ENCODE measurements around the gene SUPT3H. TPM values are rescaled to one million over a fixed set of nuclear protein-coding genes. Genes with fewer than 3 reads are reported as not detected.

Gene SUPT3H
- total RNA-seq, 2 donors from 2014 or later = 2.5 to 4.5 TPM

GRCh38 chr6:45036103-45036502 is 341.6 kb downstream of the SUPT3H start:
- Histone ChIP-seq H3K27me3 (no peaks in the 10 kb centered on the region), H3K36me3 (no peaks in the 10 kb centered on the region), H3K4me1 (no peaks in the 10 kb centered on the region), H3K27ac (no peak overlapping the region), H3K9me3 (no peaks in the 10 kb centered on the region), H3K4me3 (no peak overlapping the region)
- no peak for DNase-seq (ENCODE audit: low spot score)
- TF ChIP-seq, protein P1, sequence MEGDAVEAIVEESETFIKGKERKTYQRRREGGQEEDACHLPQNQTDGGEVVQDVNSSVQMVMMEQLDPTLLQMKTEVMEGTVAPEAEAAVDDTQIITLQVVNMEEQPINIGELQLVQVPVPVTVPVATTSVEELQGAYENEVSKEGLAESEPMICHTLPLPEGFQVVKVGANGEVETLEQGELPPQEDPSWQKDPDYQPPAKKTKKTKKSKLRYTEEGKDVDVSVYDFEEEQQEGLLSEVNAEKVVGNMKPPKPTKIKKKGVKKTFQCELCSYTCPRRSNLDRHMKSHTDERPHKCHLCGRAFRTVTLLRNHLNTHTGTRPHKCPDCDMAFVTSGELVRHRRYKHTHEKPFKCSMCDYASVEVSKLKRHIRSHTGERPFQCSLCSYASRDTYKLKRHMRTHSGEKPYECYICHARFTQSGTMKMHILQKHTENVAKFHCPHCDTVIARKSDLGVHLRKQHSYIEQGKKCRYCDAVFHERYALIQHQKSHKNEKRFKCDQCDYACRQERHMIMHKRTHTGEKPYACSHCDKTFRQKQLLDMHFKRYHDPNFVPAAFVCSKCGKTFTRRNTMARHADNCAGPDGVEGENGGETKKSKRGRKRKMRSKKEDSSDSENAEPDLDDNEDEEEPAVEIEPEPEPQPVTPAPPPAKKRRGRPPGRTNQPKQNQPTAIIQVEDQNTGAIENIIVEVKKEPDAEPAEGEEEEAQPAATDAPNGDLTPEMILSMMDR (IDR thresholded peaks at IDR 0.05) = no peak

DNA sequence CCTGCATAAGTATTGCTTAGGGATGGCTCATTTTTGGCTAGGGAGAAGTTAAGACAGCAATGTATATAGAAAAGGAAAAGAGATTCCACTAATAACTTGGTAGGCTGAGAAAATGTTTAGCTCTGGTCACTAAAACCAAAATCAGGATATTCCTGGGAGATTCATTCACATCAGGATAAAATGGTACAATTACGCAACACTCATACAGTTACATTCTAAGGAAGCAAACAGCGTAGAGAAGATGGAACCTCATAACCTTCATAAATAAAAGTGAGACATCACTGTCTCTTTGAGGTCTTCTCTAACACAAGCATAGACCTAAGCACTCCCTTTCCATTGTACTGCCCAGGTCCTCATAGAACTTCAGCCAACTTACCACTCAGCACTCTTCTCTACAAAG is 345.3 kb downstream of the SUPT3H start:
- no peak for DNase-seq (ENCODE audit: low spot score)
- H3K4me1 ChIP-seq = no peaks in the 10 kb centered on the region
- H3K4me3 ChIP-seq = no peak overlapping the region
- no peak overlapping the region for H3K27ac ChIP-seq
- no peaks in the 10 kb centered on the region for H3K27me3 ChIP-seq
- H3K36me3 ChIP-seq = no peaks in the 10 kb centered on the region
- H3K9me3 ChIP-seq = peaks cover 0 to 12% of the 10 kb centered on the region in 2 donors
- TF ChIP-seq, protein P1 (IDR thresholded peaks at IDR 0.05) = no peak

- Histone ChIP-seq H3K27ac (no peak overlapping the region), H3K4me1 (no peaks in the 10 kb centered on the region), H3K36me3 (no peaks in the 10 kb centered on the region), H3K4me3 (no peak overlapping the region), H3K9me3 (peaks cover 0 to 20% of the 10 kb centered on the region in 2 donors), H3K27me3 (no peaks in the 10 kb centered on the region)
- TF ChIP-seq, protein P1 (IDR thresholded peaks at IDR 0.05) = no peak
- no peak for DNase-seq (ENCODE audit: low spot score)
Measured at GRCh38 chr6:45031601-45032000, 346.1 kb downstream of the SUPT3H start.

DNA sequence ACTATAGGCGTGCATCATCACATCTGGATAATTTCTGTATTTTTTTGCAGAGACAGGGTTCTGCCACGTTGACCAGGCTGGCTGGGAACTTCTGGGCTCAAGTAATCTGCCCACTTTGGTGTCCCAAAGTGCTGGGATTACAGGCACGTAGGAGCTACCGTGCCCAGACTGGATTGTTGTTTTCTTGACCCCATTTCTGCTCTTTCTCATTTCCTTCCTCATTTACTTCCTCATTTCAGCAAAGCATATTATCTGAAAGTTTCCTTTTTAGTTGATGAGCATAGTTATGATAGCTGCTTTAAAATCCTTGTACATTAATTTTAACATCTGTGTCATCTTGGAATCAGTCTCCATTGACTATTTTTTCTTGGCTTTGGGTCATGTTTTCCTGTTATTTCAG is 350.6 kb downstream of the SUPT3H start:
- H3K4me3 ChIP-seq = no peak overlapping the region
- H3K27ac ChIP-seq = no peak overlapping the region
- no peaks in the 10 kb centered on the region for H3K4me1 ChIP-seq
- H3K9me3 ChIP-seq = peaks cover 0 to 22% of the 10 kb centered on the region in 2 donors
- no peaks in the 10 kb centered on the region for H3K27me3 ChIP-seq
- TF ChIP-seq, protein P1 (IDR thresholded peaks at IDR 0.05) = no peak
- no peaks in the 10 kb centered on the region for H3K36me3 ChIP-seq
- no peak for DNase-seq (ENCODE audit: low spot score)

DNA sequence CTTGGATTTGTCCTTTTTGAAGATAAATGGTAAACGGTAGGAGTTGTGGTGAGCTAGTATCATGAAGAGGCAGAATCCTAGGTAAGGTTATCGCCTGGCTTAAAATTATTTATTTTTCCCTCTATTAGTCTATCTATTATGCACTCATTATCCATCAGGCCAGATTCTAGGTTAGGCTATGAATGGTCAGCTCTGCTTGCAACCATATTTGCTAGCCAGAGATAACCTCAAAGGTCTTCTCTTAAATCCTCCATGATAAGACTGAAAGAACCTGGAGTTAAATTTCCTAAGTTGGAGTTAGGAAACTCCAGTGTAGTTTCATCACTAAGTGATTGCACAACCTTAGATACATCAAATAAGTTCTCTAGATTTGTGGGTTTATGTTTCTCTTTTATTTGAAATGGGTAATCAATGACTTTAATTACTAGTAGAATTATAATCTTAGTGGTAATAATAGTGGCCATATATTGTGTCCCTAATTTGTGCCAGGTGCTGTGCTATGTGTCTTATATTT is 351.7 kb downstream of the SUPT3H start:
- no peaks in the 10 kb centered on the region for H3K36me3 ChIP-seq
- TF ChIP-seq, protein P1 (IDR thresholded peaks at IDR 0.05) = no peak
- no peak for DNase-seq (ENCODE audit: low spot score)
- no peak overlapping the region for H3K27ac ChIP-seq
- H3K27me3 ChIP-seq = no peaks in the 10 kb centered on the region
- H3K9me3 ChIP-seq = peaks cover 0 to 22% of the 10 kb centered on the region in 2 donors
- H3K4me1 ChIP-seq = no peaks in the 10 kb centered on the region
- no peak overlapping the region for H3K4me3 ChIP-seq

DNA sequence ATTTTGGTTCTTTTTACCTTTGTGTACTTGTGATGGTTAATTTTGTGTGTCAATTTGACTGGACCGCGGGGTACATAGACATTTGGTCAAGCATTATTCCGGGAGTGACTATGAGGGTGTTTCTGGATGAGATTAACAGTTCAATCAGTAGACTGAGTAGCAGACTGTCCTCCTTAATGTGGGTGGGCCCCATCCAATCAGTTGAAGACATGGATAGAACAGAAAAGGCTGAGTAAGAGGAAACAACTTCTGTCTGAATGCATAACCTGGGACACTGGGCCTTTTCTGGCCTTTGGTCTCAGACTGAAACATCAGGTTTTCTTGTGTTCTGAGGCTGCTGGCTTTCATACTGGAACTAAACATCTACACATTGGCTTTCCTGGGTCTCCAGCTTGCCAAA is 353.1 kb downstream of the SUPT3H start:
- H3K4me1 ChIP-seq = no peaks in the 10 kb centered on the region
- H3K4me3 ChIP-seq = no peak overlapping the region
- no peak overlapping the region for H3K27ac ChIP-seq
- H3K27me3 ChIP-seq = no peaks in the 10 kb centered on the region
- no peak for DNase-seq (ENCODE audit: low spot score)
- H3K36me3 ChIP-seq = no peaks in the 10 kb centered on the region
- TF ChIP-seq, protein P1 (IDR thresholded peaks at IDR 0.05) = no peak
- peaks cover 0 to 22% of the 10 kb centered on the region in 2 donors for H3K9me3 ChIP-seq

Data from right atrium auricular region (tissue), 2 donors.